ENCODE data around the gene MRPL39. TPM values are rescaled to one million over a fixed set of nuclear protein-coding genes. Genes with fewer than 3 reads are reported as not detected.

Gene MRPL39
- total and polyA plus RNA-seq, 2 donors (not counting 3 experiments of a cell fraction or from before 2014, with no cell fraction given) = 10.4 to 25.2 TPM

GRCh38 chr21:25565272-25566211, 41.7 kb downstream of the MRPL39 start:
- H3K27me3 ChIP-seq (ENCODE audit: control insufficient read depth in 2 of 2, insufficient read depth in 2 of 2, low read length in 2 of 2) = no peaks in the 10 kb centered on the region
- no peaks in the 10 kb centered on the region for H4K20me1 ChIP-seq (replicated peaks; ENCODE audit: control insufficient read depth, extremely low read depth, insufficient read depth, low read length)
- peaks cover 2 to 4% of the 10 kb centered on the region in 2 experiments for H3K36me3 ChIP-seq (ENCODE audit: control insufficient read depth in 2 of 2, extremely low read depth in 1 of 2, insufficient read depth in 2 of 2, low read length in 2 of 2)
- H3K9ac ChIP-seq (replicated peaks; ENCODE audit: extremely low read depth, insufficient read depth, low read length) = no peak overlapping the region
- H3K4me1 ChIP-seq (ENCODE audit: control insufficient read depth, extremely low read depth, insufficient read depth, low read length) = peaks cover 41% of the 10 kb centered on the region
- FAIRE-seq (no peak), DNase-seq (ENCODE audit: low read depth, low spot score) (no peak)
- H2AFZ ChIP-seq (ENCODE audit: low read depth, low read length) = no peak overlapping the region
- peaks cover 75% of the 10 kb centered on the region for H3K79me2 ChIP-seq (ENCODE audit: control insufficient read depth, insufficient read depth, low read length)
- no peak for TF ChIP-seq MAX (IDR thresholded peaks at IDR 0.05; ENCODE audit: insufficient read depth, insufficient read length)
- no peak for TF ChIP-seq POLR2A (IDR thresholded peaks at IDR 0.05; ENCODE audit: low read depth, low read length)
- TF ChIP-seq JUN (IDR thresholded peaks at IDR 0.05; ENCODE audit: borderline replicate concordance, insufficient read depth, insufficient read length, low read depth) = no peak
- no peak for TF ChIP-seq GATA2 (IDR thresholded peaks at IDR 0.05; ENCODE audit: insufficient read depth, insufficient read length, low read depth, low read length)
- TF ChIP-seq, protein P1, sequence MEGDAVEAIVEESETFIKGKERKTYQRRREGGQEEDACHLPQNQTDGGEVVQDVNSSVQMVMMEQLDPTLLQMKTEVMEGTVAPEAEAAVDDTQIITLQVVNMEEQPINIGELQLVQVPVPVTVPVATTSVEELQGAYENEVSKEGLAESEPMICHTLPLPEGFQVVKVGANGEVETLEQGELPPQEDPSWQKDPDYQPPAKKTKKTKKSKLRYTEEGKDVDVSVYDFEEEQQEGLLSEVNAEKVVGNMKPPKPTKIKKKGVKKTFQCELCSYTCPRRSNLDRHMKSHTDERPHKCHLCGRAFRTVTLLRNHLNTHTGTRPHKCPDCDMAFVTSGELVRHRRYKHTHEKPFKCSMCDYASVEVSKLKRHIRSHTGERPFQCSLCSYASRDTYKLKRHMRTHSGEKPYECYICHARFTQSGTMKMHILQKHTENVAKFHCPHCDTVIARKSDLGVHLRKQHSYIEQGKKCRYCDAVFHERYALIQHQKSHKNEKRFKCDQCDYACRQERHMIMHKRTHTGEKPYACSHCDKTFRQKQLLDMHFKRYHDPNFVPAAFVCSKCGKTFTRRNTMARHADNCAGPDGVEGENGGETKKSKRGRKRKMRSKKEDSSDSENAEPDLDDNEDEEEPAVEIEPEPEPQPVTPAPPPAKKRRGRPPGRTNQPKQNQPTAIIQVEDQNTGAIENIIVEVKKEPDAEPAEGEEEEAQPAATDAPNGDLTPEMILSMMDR (IDR thresholded peaks at IDR 0.05; ENCODE audit: extremely low read depth in 1 of 2, insufficient read depth in 1 of 2, low read depth in 1 of 2, low read length in 2 of 2) = no peak
- TF ChIP-seq EZH2 (IDR thresholded peaks at IDR 0.05; ENCODE audit: borderline replicate concordance, low read depth, low read length, severe bottlenecking) = no peak
- no peak for TF ChIP-seq POLR2AphosphoS5 (IDR thresholded peaks at IDR 0.05; ENCODE audit: insufficient read depth, low read depth, low read length)
- no peak for TF ChIP-seq MYC (IDR thresholded peaks at IDR 0.05; ENCODE audit: low read depth, low read length)
- no peak for TF ChIP-seq FOS (IDR thresholded peaks at IDR 0.05; ENCODE audit: borderline replicate concordance, insufficient read depth, low read length)
- dilution Hi-C loops (cut with MboI; ENCODE audit: extremely low pct_ligation_motif_present, low sequenced_read_pairs) (no loop called here), intact Hi-C loops (cut with micrococcal nuclease) (no loop called here)
- no peak overlapping the region for H3K27ac ChIP-seq (ENCODE audit: insufficient read depth, low read depth, low read length)
- ChIA-PET CTCF (interaction anchor here (2.2 kb wide), 1 partner anchor 8 kb away, joined by 8 read pairs; no protein-coding TSS in a partner anchor), POLR2A (no interaction called here)
- H3K4me3 ChIP-seq (replicated peaks in 1 of 3; ENCODE audit: insufficient read depth in 1 of 3, low read depth in 1 of 3, low read length in 3 of 3) = no peak overlapping the region
- H3K9me3 ChIP-seq (replicated peaks; ENCODE audit: control insufficient read depth, insufficient read depth, low read length) = no peaks in the 10 kb centered on the region
- H3K4me2 ChIP-seq (ENCODE audit: insufficient read depth, low read length) = no peak overlapping the region
- H3K9me1 ChIP-seq (replicated peaks; ENCODE audit: control insufficient read depth, extremely low read depth, insufficient read depth, low read length) = no peaks in the 10 kb centered on the region
- no TSS peak for BruUV-seq (replicated peaks)

Data from endothelial cell of umbilical vein (primary cell).